SU-DHL-6 (cell line): ENCODE measurements around the gene GPHB5.

ENCODE experiments used
- H2AFZ ChIP-seq: fragments of 200-600 bp; sonication (generic); 2 replicates; pipeline ENCODE4 v1.6.1; 2014; ENCODE audit warnings: low read depth, mild to moderate bottlenecking, moderate library complexity, mixed read lengths, antibody characterized with exemption, low read length; ENCODE audit not compliant: severe bottlenecking
- H3F3A ChIP-seq: fragments of 200-600 bp; shearing (Covaris generic); 2 replicates; pipeline ENCODE4 v1.6.0; 2016; ENCODE audit warnings: antibody characterized with exemption, mild to moderate bottlenecking; ENCODE audit not compliant: insufficient read depth
- H3K27ac ChIP-seq: fragments of 200-600 bp; sonication (generic); 2 replicates; pipeline ENCODE4 v1.5.1; 2016; ENCODE audit warnings: low read depth, mild to moderate bottlenecking, low read length, moderate library complexity, mixed read lengths
- H3K27me3 ChIP-seq: fragments of 200-600 bp; sonication (generic), shearing (Covaris generic); 2 replicates; pipeline ENCODE4 v1.6.0; 2014; ENCODE audit warnings: mild to moderate bottlenecking, low read length
- H3K36me3 ChIP-seq: fragments of 200-600 bp; sonication (generic); 2 replicates; pipeline ENCODE4 v1.6.1; 2014; ENCODE audit warnings: mild to moderate bottlenecking, low read length, mixed read lengths
- H3K4me2 ChIP-seq: fragments of 300-600, 200-600 bp; shearing (Covaris generic), sonication (generic); 2 replicates; pipeline ENCODE4 v1.6.0; 2014; ENCODE audit warnings: low read length, low read depth, mild to moderate bottlenecking; ENCODE audit not compliant: poor library complexity, severe bottlenecking
- H3K4me3 ChIP-seq: fragments of 200-600 bp; sonication (generic); 2 replicates; pipeline ENCODE4 v1.5.1; 2014; ENCODE audit warnings: antibody characterized with exemption, low read length, mild to moderate bottlenecking, mixed read lengths; ENCODE audit not compliant: insufficient read depth, poor library complexity, severe bottlenecking
- H3K79me2 ChIP-seq: fragments of 200-600 bp; sonication (generic); 2 replicates; pipeline ENCODE4 v1.6.1; 2014; ENCODE audit warnings: mild to moderate bottlenecking, low read length, moderate library complexity; ENCODE audit not compliant: insufficient read depth
- H3K9ac ChIP-seq: fragments of 200-600 bp; sonication (generic); 2 replicates; pipeline ENCODE4 v1.7.0; 2014; ENCODE audit warnings: mild to moderate bottlenecking, low read length
- H3K9me2 ChIP-seq: fragments of 200-600 bp; sonication (generic); replicated peaks from 2 replicates; pipeline ENCODE4 v1.6.1; 2014; ENCODE audit warnings: low read length; ENCODE audit not compliant: insufficient read depth
- H3K9me3 ChIP-seq: fragments of 200-600 bp; sonication (generic); 2 replicates; pipeline ENCODE4 v1.6.1; 2014; ENCODE audit warnings: low read length, mixed read lengths; ENCODE audit not compliant: insufficient read depth
- H4K20me1 ChIP-seq: fragments of 200-600 bp; sonication (generic); 2 replicates; pipeline ENCODE4 v1.6.1; 2014; ENCODE audit warnings: low read depth, mild to moderate bottlenecking, antibody characterized with exemption, low read length, moderate library complexity, mixed read lengths
- CTCF ChIP-seq: fragments of 200-600 bp; sonication (generic); IDR thresholded peaks from one replicate; pipeline ENCODE4 v1.5.1; 2017; ENCODE audit warnings: antibody characterized with exemption, mild to moderate bottlenecking, low read length, moderate library complexity; ENCODE audit not compliant: insufficient read depth, poor library complexity, severe bottlenecking
- EZH2phosphoT487 ChIP-seq: fragments of 200-600 bp; sonication (generic), shearing (Covaris generic); conservative IDR thresholded peaks from 2 replicates; pipeline ENCODE4 v1.6.1; 2018; ENCODE audit warnings: mild to moderate bottlenecking, antibody characterized with exemption, low read length, moderate library complexity, mixed read lengths

The GPHB5 gene, protein sequence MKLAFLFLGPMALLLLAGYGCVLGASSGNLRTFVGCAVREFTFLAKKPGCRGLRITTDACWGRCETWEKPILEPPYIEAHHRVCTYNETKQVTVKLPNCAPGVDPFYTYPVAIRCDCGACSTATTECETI

DNA sequence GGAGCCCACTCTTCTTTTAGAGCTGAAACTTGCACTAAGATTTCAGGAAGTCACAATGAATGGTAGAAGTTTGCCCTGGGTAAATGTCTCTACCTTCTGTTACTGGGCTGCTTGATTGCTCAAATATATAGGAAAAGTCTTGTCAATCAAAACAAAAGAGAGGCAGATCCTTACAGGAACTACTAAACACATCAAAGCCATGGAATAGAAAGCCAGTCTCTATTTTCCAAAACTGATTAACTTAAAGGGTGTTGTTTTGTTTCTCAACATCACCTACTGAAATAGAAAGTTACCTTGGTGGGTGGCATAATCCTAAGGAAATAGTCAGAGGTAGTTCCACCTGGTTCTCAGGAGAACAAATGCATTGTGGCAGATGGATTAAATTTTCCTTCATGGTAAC lies at the start of gene GPHB5:
Gene GPHB5, minus strand, starts transcription at position 101 of the 400 bp plus-strand sequence. CDS start 1,086 bp downstream, outside the sequence.
- H3K9me2 ChIP-seq: no peaks in the 10 kb centered on the region
- no peak within 1 kb of the TSS for H3K27ac ChIP-seq
- H3F3A ChIP-seq: no peaks in the 10 kb centered on the region
- no peaks in the 10 kb centered on the region for H4K20me1 ChIP-seq
- TF ChIP-seq EZH2phosphoT487: no peak
- H2AFZ ChIP-seq: no peak within 1 kb of the TSS
- H3K79me2 ChIP-seq: no peaks in the 10 kb centered on the region
- no peaks in the 10 kb centered on the region for H3K9me3 ChIP-seq
- no peaks in the 10 kb centered on the region for H3K27me3 ChIP-seq
- no peaks in the 10 kb centered on the region for H3K36me3 ChIP-seq
- H3K9ac ChIP-seq: no peak within 1 kb of the TSS
- no peak within 1 kb of the TSS for H3K4me3 ChIP-seq
- no peak within 1 kb of the TSS for H3K4me2 ChIP-seq

DNA sequence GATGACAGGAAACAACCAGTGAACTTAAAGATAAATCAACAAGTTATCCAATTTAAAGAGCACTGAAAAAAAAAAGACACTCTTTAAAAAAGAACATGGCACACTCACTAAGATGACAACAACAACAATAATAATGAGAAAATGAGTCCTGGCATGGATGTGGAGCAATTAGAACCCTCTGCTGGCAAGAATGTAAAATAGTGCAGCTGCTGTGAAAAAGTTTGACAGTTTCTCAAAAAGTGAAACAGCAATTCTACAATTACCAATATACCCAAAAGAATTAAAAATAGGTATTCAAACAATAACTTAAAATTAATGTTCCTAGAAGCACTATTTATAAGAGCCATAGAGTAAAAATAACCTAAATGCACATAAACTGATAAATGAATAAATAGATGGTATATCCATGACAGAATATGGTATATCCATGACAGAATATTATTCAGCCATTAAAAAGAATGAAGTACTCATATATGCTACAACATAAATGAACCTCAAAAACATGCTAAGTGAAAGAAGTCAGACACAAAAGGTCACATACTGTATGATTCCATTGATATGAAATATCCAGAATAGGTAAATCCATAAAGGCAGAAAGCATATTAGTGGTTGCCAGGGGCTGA lies 49.1 kb upstream of the GPHB5 start:
- TF ChIP-seq EZH2phosphoT487: no peak
- TF ChIP-seq CTCF: no peak

GRCh38 chr14:63362389-63362819 lies 43.7 kb upstream of the GPHB5 start:
- Histone ChIP-seq H3F3A (no peaks in the 10 kb centered on the region), H3K4me3 (no peak overlapping the region), H3K36me3 (no peaks in the 10 kb centered on the region), H3K79me2 (no peaks in the 10 kb centered on the region), H3K9me3 (no peaks in the 10 kb centered on the region), H3K4me2 (no peak overlapping the region), H3K27me3 (no peaks in the 10 kb centered on the region), H3K9ac (no peak overlapping the region), H3K9me2 (no peaks in the 10 kb centered on the region), H2AFZ (no peak overlapping the region), H3K27ac (no peak overlapping the region), H4K20me1 (no peaks in the 10 kb centered on the region)
- no peak for TF ChIP-seq EZH2phosphoT487
- no peak for TF ChIP-seq CTCF

More for the DNA sequence above, 49.1 kb upstream of the GPHB5 start:
- no peaks in the 10 kb centered on the region for H3K79me2 ChIP-seq
- no peaks in the 10 kb centered on the region for H3K9me3 ChIP-seq
- no peaks in the 10 kb centered on the region for H4K20me1 ChIP-seq
- H3K36me3 ChIP-seq: no peaks in the 10 kb centered on the region
- H3K9ac ChIP-seq: no peak overlapping the region
- no peak overlapping the region for H3K27ac ChIP-seq
- no peaks in the 10 kb centered on the region for H3K9me2 ChIP-seq
- H3K27me3 ChIP-seq: no peaks in the 10 kb centered on the region
- H2AFZ ChIP-seq: no peak overlapping the region
- H3K4me3 ChIP-seq: no peak overlapping the region
- no peak overlapping the region for H3K4me2 ChIP-seq
- 0 out of 2 replicates have a peak, but pooled peaks cover 4% of the 10 kb centered on the region for H3F3A ChIP-seq

DNA sequence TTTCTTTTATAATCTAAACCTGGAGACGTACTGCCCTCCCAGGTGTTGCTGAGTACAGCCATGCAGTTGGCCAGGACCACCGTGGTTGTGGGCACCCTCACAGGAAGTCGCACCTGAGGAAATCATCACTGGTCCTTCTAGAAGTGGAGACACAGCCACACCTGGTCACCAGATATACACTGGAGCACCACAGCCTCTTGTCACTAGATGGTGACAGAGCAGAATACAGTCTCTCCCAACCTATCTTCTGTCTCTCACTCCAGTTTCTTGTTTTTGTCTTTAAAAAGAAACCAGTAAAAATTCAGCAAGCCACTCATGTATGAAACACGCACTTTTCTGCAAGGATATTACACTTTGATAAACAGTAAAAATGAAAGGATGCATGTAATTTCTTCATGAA lies 43.1 kb upstream of the GPHB5 start:
- Histone ChIP-seq H3K9ac (no peak overlapping the region), H3K79me2 (no peaks in the 10 kb centered on the region), H3K27ac (no peak overlapping the region), H3K4me3 (no peak overlapping the region), H3K9me3 (no peaks in the 10 kb centered on the region), H4K20me1 (no peaks in the 10 kb centered on the region), H3K27me3 (no peaks in the 10 kb centered on the region), H3K4me2 (no peak overlapping the region), H3K36me3 (no peaks in the 10 kb centered on the region), H3F3A (no peaks in the 10 kb centered on the region), H3K9me2 (no peaks in the 10 kb centered on the region), H2AFZ (no peak overlapping the region)
- TF ChIP-seq EZH2phosphoT487 (no peak), CTCF (peak; percentile 18)
